Liver (tissue), 9 donors: ENCODE results near the gene SPHK2. TPM values are rescaled to one million over a fixed set of nuclear protein-coding genes. Genes with fewer than 3 reads are reported as not detected.

ENCODE experiments used
- DNase-seq: peaks from one replicate; pipeline ENCODE4 v3.0.0-alpha.2; 2017; ENCODE audit warnings: low spot score
- H3K27ac ChIP-seq, 2 donors: one replicate each; pipeline ENCODE4 v1.7.0; 2013; ENCODE audit warnings: inconsistent platforms in 2 of 2, low read length in 2 of 2, control low read depth in 1 of 2, low read depth in 1 of 2, mild to moderate bottlenecking in 1 of 2
- H3K27me3 ChIP-seq, 4 donors: one replicate each; pipeline versions ENCODE4 v1.6.1 to v1.7.0; 2013; ENCODE audit warnings: low read length in 3 of 4, inconsistent platforms in 1 of 4, mild to moderate bottlenecking in 1 of 4, moderate library complexity in 1 of 4; ENCODE audit not compliant: control insufficient read depth in 4 of 4, insufficient read depth in 4 of 4
- H3K36me3 ChIP-seq, 4 donors: one replicate each; pipeline versions ENCODE4 v1.6.1 to v1.7.0; 2013; ENCODE audit warnings: low read length in 3 of 4, mild to moderate bottlenecking in 3 of 4, low read depth in 1 of 4, moderate library complexity in 1 of 4; ENCODE audit not compliant: control insufficient read depth in 4 of 4, insufficient read depth in 3 of 4
- H3K4me1 ChIP-seq, 4 donors: one replicate each; pipeline versions ENCODE4 v1.6.1 to v1.7.0; 2013; ENCODE audit warnings: low read length in 3 of 4, mild to moderate bottlenecking in 3 of 4, moderate library complexity in 1 of 4; ENCODE audit not compliant: control insufficient read depth in 4 of 4, insufficient read depth in 4 of 4
- H3K4me3 ChIP-seq, 3 donors: one replicate each; pipeline versions ENCODE4 v1.6.1 to v1.7.0; 2013; ENCODE audit warnings: low read length in 3 of 3, control low read depth in 1 of 3, low read depth in 1 of 3, mild to moderate bottlenecking in 1 of 3
- H3K9ac ChIP-seq, 2 donors: one replicate each; pipeline ENCODE4 v1.7.0; 2013; ENCODE audit warnings: low read length in 2 of 2, mild to moderate bottlenecking in 2 of 2, moderate library complexity in 2 of 2, control low read depth in 1 of 2, low read depth in 1 of 2
- H3K9me3 ChIP-seq, 4 donors: one replicate each; pipeline versions ENCODE4 v1.6.1 to v1.7.0; 2013; ENCODE audit warnings: low read length in 3 of 4; ENCODE audit not compliant: control insufficient read depth in 4 of 4
- EGR1 ChIP-seq, 2 donors: IDR thresholded peaks; 2 replicates each; pipeline ENCODE4 v1.6.1; 2016 to 2018; ENCODE audit warnings: antibody characterized with exemption in 2 of 2, low read depth in 2 of 2
- FOXA1 ChIP-seq: IDR thresholded peaks from 2 replicates; pipeline ENCODE4 v1.6.1; 2016; ENCODE audit warnings: antibody characterized with exemption
- FOXA2 ChIP-seq: IDR thresholded peaks from 2 replicates; pipeline ENCODE4 v1.6.1; 2016; ENCODE audit warnings: antibody characterized with exemption
- GABPA ChIP-seq, 2 donors: IDR thresholded peaks in 1 of 2; conservative IDR thresholded peaks in 1 of 2; 2 replicates each; pipeline ENCODE4 v1.6.1; 2016; ENCODE audit warnings: antibody characterized with exemption in 2 of 2, mild to moderate bottlenecking in 1 of 2, moderate library complexity in 1 of 2
- HNF4A ChIP-seq, 2 donors: conservative IDR thresholded peaks; 2 replicates each; pipeline ENCODE4 v1.6.1; 2016; ENCODE audit warnings: antibody characterized with exemption in 2 of 2, mild to moderate bottlenecking in 2 of 2
- HNF4G ChIP-seq: IDR thresholded peaks from 2 replicates; pipeline ENCODE4 v1.6.1; 2016; ENCODE audit warnings: antibody characterized with exemption
- JUND ChIP-seq, 2 donors: IDR thresholded peaks; 2 replicates each; pipeline ENCODE4 v1.6.1; 2016; ENCODE audit warnings: antibody characterized with exemption in 2 of 2
- NR2F2 ChIP-seq: IDR thresholded peaks from 2 replicates; pipeline ENCODE4 v1.6.1; 2016; ENCODE audit warnings: antibody characterized with exemption
- RAD21 ChIP-seq, 2 donors: IDR thresholded peaks; 2 replicates each; pipeline ENCODE4 v1.6.1; 2016; ENCODE audit warnings: antibody characterized with exemption in 2 of 2, mild to moderate bottlenecking in 2 of 2
- RXRA ChIP-seq, 2 donors: IDR thresholded peaks; 2 replicates each; pipeline ENCODE4 v1.6.1; 2017 to 2018; ENCODE audit warnings: antibody characterized with exemption in 2 of 2, mild to moderate bottlenecking in 1 of 2
- SP1 ChIP-seq: IDR thresholded peaks from 2 replicates; pipeline ENCODE4 v1.6.1; 2018; ENCODE audit warnings: antibody characterized with exemption, mild to moderate bottlenecking
- TAF1 ChIP-seq: conservative IDR thresholded peaks from 2 replicates; pipeline ENCODE4 v1.6.1; 2016; ENCODE audit warnings: antibody characterized with exemption, mild to moderate bottlenecking
- YY1 ChIP-seq: IDR thresholded peaks from 2 replicates; pipeline ENCODE4 v1.6.1; 2016; ENCODE audit warnings: antibody characterized with exemption, mild to moderate bottlenecking
- WGBS: extraction: QIAGEN DNeasy Blood & Tissue Kit; methylation state at CpG from one replicate; pipeline ENCODE4 v1.1.7; 2013; 5-methylcytosine and 5-hydroxymethylcytosine counted together
- polyA plus RNA-seq, 2 donors: library from polyadenylated mRNA; stranded (reverse) in 1 of 2; unstranded in 1 of 2; fragments of 200-250 nt in 1 of 2; fragments of >200 nt in 1 of 2; fragmentation: Nextera tagmentation in 1 of 2; extraction: Ambion mirVana in 1 of 2; gene quantifications; one replicate each; pipeline versions ENCODE4 v1.2.1 to v1.2.3, GENCODE V29; 2013 to 2015
- total RNA-seq, 2 donors: library from RNA; depleted of rRNA; stranded (reverse); fragments of >200 nt; gene quantifications; one replicate each; pipeline ENCODE4 v1.2.3, GENCODE V29; 2014
- TF ChIP-seq, protein P1 (sequence below): IDR thresholded peaks from 2 replicates; pipeline ENCODE4 v1.6.1; 2016; ENCODE audit warnings: antibody characterized with exemption, mild to moderate bottlenecking
- TF ChIP-seq, protein P2 (sequence below): fragments of 150-350 bp; IDR thresholded peaks from 2 replicates; pipeline ENCODE4 v1.5.1; 2017; ENCODE audit warnings: improper control_type of control experiment, low read depth, low read length; ENCODE audit not compliant: missing input control
- TF ChIP-seq, protein P3 (sequence below): IDR thresholded peaks from 2 replicates; pipeline ENCODE4 v1.6.1; 2016; ENCODE audit warnings: antibody characterized with exemption
- TF ChIP-seq, protein P4 (sequence below): IDR thresholded peaks from 2 replicates; pipeline ENCODE4 v1.6.1; 2016; ENCODE audit warnings: antibody characterized with exemption
- TF ChIP-seq, protein P5 (sequence below): IDR thresholded peaks from 2 replicates; pipeline ENCODE4 v1.6.1; 2016; ENCODE audit warnings: antibody characterized with exemption
- donor health status: healthy.
- donor health status: healthy.
- donor health status: healthy.
- donor health status: healthy.
- donor health status: healthy.

Gene SPHK2
- total and polyA plus RNA-seq, 4 donors: 9.6 to 17.3 (median 12.3) TPM

DNA sequence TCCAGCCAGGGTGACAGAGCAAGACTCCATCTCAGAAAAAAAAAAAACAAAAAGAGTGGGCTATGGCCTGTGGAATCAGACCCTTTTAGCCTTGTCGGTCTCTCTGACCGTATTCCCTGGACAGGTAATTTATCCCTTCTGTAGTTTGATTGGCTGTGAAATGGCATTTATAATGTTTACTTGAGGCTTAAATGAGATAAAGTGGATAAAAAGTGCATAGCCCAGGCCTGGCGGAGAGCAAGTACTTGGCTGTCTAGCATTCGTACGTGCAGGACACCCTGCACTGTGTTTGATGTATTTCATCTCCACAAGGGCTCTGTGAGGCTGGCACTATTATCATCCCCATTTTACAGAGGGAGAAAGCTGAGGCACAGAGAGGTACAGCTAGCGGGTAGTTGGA lies 46.5 kb downstream of the SPHK2 start:
- no peak for DNase-seq
- Histone ChIP-seq H3K9me3 (no peaks in the 10 kb centered on the region), H3K27me3 (no peaks in the 10 kb centered on the region), H3K4me3 (no peak overlapping the region), H3K9ac (no peak overlapping the region), H3K4me1 (peaks cover 0 to under 1% (median 0%) of the 10 kb centered on the region in 4 donors), H3K36me3 (no peaks in the 10 kb centered on the region), H3K27ac (no peak overlapping the region)
- no peak for TF ChIP-seq RXRA (IDR thresholded peaks at IDR 0.05)
- no peak for TF ChIP-seq GABPA (IDR thresholded peaks at IDR 0.05 in 1 of 2, conservative IDR thresholded peaks at IDR 0.05 in 1 of 2)
- no peak for TF ChIP-seq JUND (IDR thresholded peaks at IDR 0.05)
- no peak for TF ChIP-seq RAD21 (IDR thresholded peaks at IDR 0.05)
- TF ChIP-seq, protein P1, sequence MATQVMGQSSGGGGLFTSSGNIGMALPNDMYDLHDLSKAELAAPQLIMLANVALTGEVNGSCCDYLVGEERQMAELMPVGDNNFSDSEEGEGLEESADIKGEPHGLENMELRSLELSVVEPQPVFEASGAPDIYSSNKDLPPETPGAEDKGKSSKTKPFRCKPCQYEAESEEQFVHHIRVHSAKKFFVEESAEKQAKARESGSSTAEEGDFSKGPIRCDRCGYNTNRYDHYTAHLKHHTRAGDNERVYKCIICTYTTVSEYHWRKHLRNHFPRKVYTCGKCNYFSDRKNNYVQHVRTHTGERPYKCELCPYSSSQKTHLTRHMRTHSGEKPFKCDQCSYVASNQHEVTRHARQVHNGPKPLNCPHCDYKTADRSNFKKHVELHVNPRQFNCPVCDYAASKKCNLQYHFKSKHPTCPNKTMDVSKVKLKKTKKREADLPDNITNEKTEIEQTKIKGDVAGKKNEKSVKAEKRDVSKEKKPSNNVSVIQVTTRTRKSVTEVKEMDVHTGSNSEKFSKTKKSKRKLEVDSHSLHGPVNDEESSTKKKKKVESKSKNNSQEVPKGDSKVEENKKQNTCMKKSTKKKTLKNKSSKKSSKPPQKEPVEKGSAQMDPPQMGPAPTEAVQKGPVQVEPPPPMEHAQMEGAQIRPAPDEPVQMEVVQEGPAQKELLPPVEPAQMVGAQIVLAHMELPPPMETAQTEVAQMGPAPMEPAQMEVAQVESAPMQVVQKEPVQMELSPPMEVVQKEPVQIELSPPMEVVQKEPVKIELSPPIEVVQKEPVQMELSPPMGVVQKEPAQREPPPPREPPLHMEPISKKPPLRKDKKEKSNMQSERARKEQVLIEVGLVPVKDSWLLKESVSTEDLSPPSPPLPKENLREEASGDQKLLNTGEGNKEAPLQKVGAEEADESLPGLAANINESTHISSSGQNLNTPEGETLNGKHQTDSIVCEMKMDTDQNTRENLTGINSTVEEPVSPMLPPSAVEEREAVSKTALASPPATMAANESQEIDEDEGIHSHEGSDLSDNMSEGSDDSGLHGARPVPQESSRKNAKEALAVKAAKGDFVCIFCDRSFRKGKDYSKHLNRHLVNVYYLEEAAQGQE: no peak
- no peak for TF ChIP-seq YY1
- no peak for TF ChIP-seq TAF1
- TF ChIP-seq HNF4A (conservative IDR thresholded peaks at IDR 0.05): no peak
- TF ChIP-seq FOXA1: no peak
- no peak for TF ChIP-seq SP1
- TF ChIP-seq, protein P2, sequence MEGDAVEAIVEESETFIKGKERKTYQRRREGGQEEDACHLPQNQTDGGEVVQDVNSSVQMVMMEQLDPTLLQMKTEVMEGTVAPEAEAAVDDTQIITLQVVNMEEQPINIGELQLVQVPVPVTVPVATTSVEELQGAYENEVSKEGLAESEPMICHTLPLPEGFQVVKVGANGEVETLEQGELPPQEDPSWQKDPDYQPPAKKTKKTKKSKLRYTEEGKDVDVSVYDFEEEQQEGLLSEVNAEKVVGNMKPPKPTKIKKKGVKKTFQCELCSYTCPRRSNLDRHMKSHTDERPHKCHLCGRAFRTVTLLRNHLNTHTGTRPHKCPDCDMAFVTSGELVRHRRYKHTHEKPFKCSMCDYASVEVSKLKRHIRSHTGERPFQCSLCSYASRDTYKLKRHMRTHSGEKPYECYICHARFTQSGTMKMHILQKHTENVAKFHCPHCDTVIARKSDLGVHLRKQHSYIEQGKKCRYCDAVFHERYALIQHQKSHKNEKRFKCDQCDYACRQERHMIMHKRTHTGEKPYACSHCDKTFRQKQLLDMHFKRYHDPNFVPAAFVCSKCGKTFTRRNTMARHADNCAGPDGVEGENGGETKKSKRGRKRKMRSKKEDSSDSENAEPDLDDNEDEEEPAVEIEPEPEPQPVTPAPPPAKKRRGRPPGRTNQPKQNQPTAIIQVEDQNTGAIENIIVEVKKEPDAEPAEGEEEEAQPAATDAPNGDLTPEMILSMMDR: no peak
- TF ChIP-seq, protein P3, sequence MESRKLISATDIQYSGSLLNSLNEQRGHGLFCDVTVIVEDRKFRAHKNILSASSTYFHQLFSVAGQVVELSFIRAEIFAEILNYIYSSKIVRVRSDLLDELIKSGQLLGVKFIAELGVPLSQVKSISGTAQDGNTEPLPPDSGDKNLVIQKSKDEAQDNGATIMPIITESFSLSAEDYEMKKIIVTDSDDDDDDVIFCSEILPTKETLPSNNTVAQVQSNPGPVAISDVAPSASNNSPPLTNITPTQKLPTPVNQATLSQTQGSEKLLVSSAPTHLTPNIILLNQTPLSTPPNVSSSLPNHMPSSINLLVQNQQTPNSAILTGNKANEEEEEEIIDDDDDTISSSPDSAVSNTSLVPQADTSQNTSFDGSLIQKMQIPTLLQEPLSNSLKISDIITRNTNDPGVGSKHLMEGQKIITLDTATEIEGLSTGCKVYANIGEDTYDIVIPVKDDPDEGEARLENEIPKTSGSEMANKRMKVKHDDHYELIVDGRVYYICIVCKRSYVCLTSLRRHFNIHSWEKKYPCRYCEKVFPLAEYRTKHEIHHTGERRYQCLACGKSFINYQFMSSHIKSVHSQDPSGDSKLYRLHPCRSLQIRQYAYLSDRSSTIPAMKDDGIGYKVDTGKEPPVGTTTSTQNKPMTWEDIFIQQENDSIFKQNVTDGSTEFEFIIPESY: no peak
- TF ChIP-seq, protein P4, sequence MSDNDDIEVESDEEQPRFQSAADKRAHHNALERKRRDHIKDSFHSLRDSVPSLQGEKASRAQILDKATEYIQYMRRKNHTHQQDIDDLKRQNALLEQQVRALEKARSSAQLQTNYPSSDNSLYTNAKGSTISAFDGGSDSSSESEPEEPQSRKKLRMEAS: no peak
- no peak for TF ChIP-seq NR2F2
- no peak for TF ChIP-seq EGR1 (IDR thresholded peaks at IDR 0.05; ENCODE audit: low read depth in 2 of 2)
- TF ChIP-seq, protein P5, sequence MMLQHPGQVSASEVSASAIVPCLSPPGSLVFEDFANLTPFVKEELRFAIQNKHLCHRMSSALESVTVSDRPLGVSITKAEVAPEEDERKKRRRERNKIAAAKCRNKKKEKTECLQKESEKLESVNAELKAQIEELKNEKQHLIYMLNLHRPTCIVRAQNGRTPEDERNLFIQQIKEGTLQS: no peak
- TF ChIP-seq FOXA2: no peak
- no peak for TF ChIP-seq HNF4G
- 88% methylated on average over 6 of the region's 6 CpGs for WGBS
